SJCRH30 (cell line): Measurements from ENCODE around the gene PLA2G10. TPM values are rescaled to one million over a fixed set of nuclear protein-coding genes. Genes with fewer than 3 reads are reported as not detected.
A peak's percentile ranks its signal among the peaks of the same experiment; 100 is the strongest.
"Not testable (repeated sequence)": the region's sequence is repeated elsewhere in the genome, so short reads cannot be mapped to it uniquely, and the experiment has no call there.

Source experiments
- DNase-seq, 2 experiments: peaks; one replicate each; pipeline ENCODE4 v3.0.0-alpha.2; 2015 to 2020
- H3K27ac ChIP-seq: fragments of 250-450 bp; sonication (Bioruptor Pico); 2 replicates; pipeline ENCODE4 v1.5.1; 2020; ENCODE audit warnings: mild to moderate bottlenecking, moderate library complexity
- H3K27me3 ChIP-seq: fragments of 250-450 bp; sonication (Bioruptor Pico); 2 replicates; pipeline ENCODE4 v1.5.1; 2020; ENCODE audit warnings: mild to moderate bottlenecking, moderate library complexity
- H3K36me3 ChIP-seq: fragments of 250-450 bp; sonication (Bioruptor Pico); 2 replicates; pipeline ENCODE4 v1.5.1; 2020; ENCODE audit warnings: mild to moderate bottlenecking, moderate library complexity
- H3K4me1 ChIP-seq: fragments of 250-450 bp; sonication (Bioruptor Pico); 2 replicates; pipeline ENCODE4 v1.5.1; 2020; ENCODE audit warnings: mild to moderate bottlenecking, moderate library complexity
- H3K4me3 ChIP-seq: fragments of 250-450 bp; sonication (Bioruptor Pico); 2 replicates; pipeline ENCODE4 v1.5.1; 2020; ENCODE audit warnings: mild to moderate bottlenecking, moderate library complexity
- H3K9me3 ChIP-seq: fragments of 250-450 bp; sonication (Bioruptor Pico); replicated peaks from 2 replicates; pipeline ENCODE4 v1.5.1; 2020; ENCODE audit warnings: mild to moderate bottlenecking, moderate library complexity
- total RNA-seq: library from RNA; depleted of rRNA; stranded (reverse); fragments of >200 nt; shearing (Covaris generic); gene quantifications from 2 replicates; pipeline ENCODE4 v1.2.3, GENCODE V29; 2014

PLA2G10 gene
- total RNA-seq, 1 experiment from 2014 or later = not detected

- Histone ChIP-seq H3K36me3 (no peaks in the 10 kb centered on the region), H3K4me3 (no peak overlapping the region), H3K27me3 (no peaks in the 10 kb centered on the region), H3K27ac (no peak overlapping the region), H3K9me3 (no peaks in the 10 kb centered on the region), H3K4me1 (no peaks in the 10 kb centered on the region)
- no peak for DNase-seq
Measured at GRCh38 chr16:14677627-14678026, 16.5 kb downstream of the PLA2G10 start.

GRCh38 chr16:14676633-14677032, 17.5 kb downstream of the PLA2G10 start:
- H3K27me3 ChIP-seq = no peaks in the 10 kb centered on the region
- H3K36me3 ChIP-seq = no peaks in the 10 kb centered on the region

GRCh38 chr16:14672403-14672971, 21.6 kb downstream of the PLA2G10 start:
- Histone ChIP-seq H3K4me3 (no peak overlapping the region), H3K36me3 (peaks cover 6% of the 10 kb centered on the region; the same call in 1 of the 2 replicates), H3K9me3 (no peaks in the 10 kb centered on the region), H3K27me3 (no peaks in the 10 kb centered on the region), H3K4me1 (no peaks in the 10 kb centered on the region), H3K27ac (no peak overlapping the region)
- DNase-seq = no peak

More at GRCh38 chr16:14676633-14677032, 17.5 kb downstream of the PLA2G10 start:
- H3K4me3 ChIP-seq = no peak overlapping the region
- no peak for DNase-seq
- H3K4me1 ChIP-seq = no peaks in the 10 kb centered on the region
- H3K27ac ChIP-seq = no peak overlapping the region
- H3K9me3 ChIP-seq = no peaks in the 10 kb centered on the region

- Histone ChIP-seq H3K9me3 (no peaks in the 10 kb centered on the region), H3K27ac (no peak overlapping the region), H3K4me3 (no peak overlapping the region), H3K27me3 (no peaks in the 10 kb centered on the region), H3K4me1 (no peaks in the 10 kb centered on the region), H3K36me3 (peaks cover 29% of the 10 kb centered on the region)
- DNase-seq = no peak
Measured at GRCh38 chr16:14669776-14670175, 24.3 kb downstream of the PLA2G10 start.

GRCh38 chr16:14668556-14669223, 25.4 kb downstream of the PLA2G10 start:
- DNase-seq = no peak
- H3K27ac ChIP-seq = no peak overlapping the region

GRCh38 chr16:14667347-14668266, 26.5 kb downstream of the PLA2G10 start:
- DNase-seq = no peak
- H3K9me3 ChIP-seq = no peaks in the 10 kb centered on the region
- H3K4me3 ChIP-seq = no peak overlapping the region
- H3K27me3 ChIP-seq = no peaks in the 10 kb centered on the region
- H3K36me3 ChIP-seq = peaks cover 34% of the 10 kb centered on the region
- H3K27ac ChIP-seq = no peak overlapping the region
- no peaks in the 10 kb centered on the region for H3K4me1 ChIP-seq

More at GRCh38 chr16:14668556-14669223, 25.4 kb downstream of the PLA2G10 start:
- Histone ChIP-seq H3K36me3 (peaks cover 34% of the 10 kb centered on the region), H3K27me3 (no peaks in the 10 kb centered on the region), H3K4me3 (no peak overlapping the region), H3K9me3 (no peaks in the 10 kb centered on the region), H3K4me1 (no peaks in the 10 kb centered on the region)

GRCh38 chr16:14658063-14658462, 36.0 kb downstream of the PLA2G10 start:
- Histone ChIP-seq H3K9me3 (no peaks in the 10 kb centered on the region), H3K4me1 (0 out of 2 replicates have a peak, but pooled peaks cover 2% of the 10 kb centered on the region), H3K4me3 (no peak overlapping the region), H3K27ac (peak overlapping the region; percentile 47), H3K36me3 (peaks cover 35% of the 10 kb centered on the region), H3K27me3 (no peaks in the 10 kb centered on the region)
- peak; percentile 63 to 79 for DNase-seq

GRCh38 chr16:14652726-14653125, 41.4 kb downstream of the PLA2G10 start:
- H3K4me3 ChIP-seq = no peak overlapping the region
- H3K27ac ChIP-seq = no peak overlapping the region
- H3K36me3 ChIP-seq = peaks cover 24% of the 10 kb centered on the region
- H3K9me3 ChIP-seq = no peaks in the 10 kb centered on the region
- H3K27me3 ChIP-seq = no peaks in the 10 kb centered on the region
- no peaks in the 10 kb centered on the region for H3K4me1 ChIP-seq
- no peak for DNase-seq

- Histone ChIP-seq H3K9me3 (no peaks in the 10 kb centered on the region), H3K27me3 (no peaks in the 10 kb centered on the region), H3K4me1 (no peaks in the 10 kb centered on the region), H3K36me3 (peaks cover 34% of the 10 kb centered on the region), H3K27ac (no peak overlapping the region), H3K4me3 (no peak overlapping the region)
- DNase-seq = no peak
Measured at GRCh38 chr16:14650629-14651028, 43.5 kb downstream of the PLA2G10 start.

GRCh38 chr16:14649816-14650215, 44.3 kb downstream of the PLA2G10 start:
- no peaks in the 10 kb centered on the region for H3K9me3 ChIP-seq
- H3K27me3 ChIP-seq = no peaks in the 10 kb centered on the region
- H3K27ac ChIP-seq = no peak overlapping the region
- H3K4me1 ChIP-seq = no peaks in the 10 kb centered on the region
- no peak overlapping the region for H3K4me3 ChIP-seq
- peaks cover 40% of the 10 kb centered on the region for H3K36me3 ChIP-seq
- no peak for DNase-seq

- H3K4me3 ChIP-seq = no peak overlapping the region
- no peaks in the 10 kb centered on the region for H3K4me1 ChIP-seq
- H3K27me3 ChIP-seq = no peaks in the 10 kb centered on the region
- no peaks in the 10 kb centered on the region for H3K9me3 ChIP-seq
- DNase-seq = no peak
- peaks cover 32% of the 10 kb centered on the region for H3K36me3 ChIP-seq
- H3K27ac ChIP-seq = no peak overlapping the region
Measured at GRCh38 chr16:14641926-14642325, 52.2 kb downstream of the PLA2G10 start.

GRCh38 chr16:14641206-14641605, 52.9 kb downstream of the PLA2G10 start:
- no peak overlapping the region for H3K27ac ChIP-seq
- H3K4me3 ChIP-seq = no peak overlapping the region
- no peaks in the 10 kb centered on the region for H3K27me3 ChIP-seq
- H3K9me3 ChIP-seq = no peaks in the 10 kb centered on the region
- peaks cover 25% of the 10 kb centered on the region for H3K36me3 ChIP-seq
- H3K4me1 ChIP-seq = no peaks in the 10 kb centered on the region
- DNase-seq = no peak

- no peak for DNase-seq
- H3K27me3 ChIP-seq = no peaks in the 10 kb centered on the region
- H3K9me3 ChIP-seq = no peaks in the 10 kb centered on the region
- no peaks in the 10 kb centered on the region for H3K4me1 ChIP-seq
- H3K36me3 ChIP-seq = peaks cover 24% of the 10 kb centered on the region
- no peak overlapping the region for H3K27ac ChIP-seq
- H3K4me3 ChIP-seq = no peak overlapping the region
Measured at GRCh38 chr16:14640538-14640937, 53.6 kb downstream of the PLA2G10 start.

- not testable (repeated sequence) for H3K9me3 ChIP-seq, H3K4me1 ChIP-seq, H3K27ac ChIP-seq, H3K4me3 ChIP-seq, H3K27me3 ChIP-seq, H3K36me3 ChIP-seq, DNase-seq
Measured at GRCh38 chr16:14636951-14637240, 57.2 kb downstream of the PLA2G10 start.
